SK-N-SH treated with all-trans-retinoic acid at 6 μM for 48 hours (cell line): ENCODE measurements around the gene TIPARP.

Experiments
- ATAC-seq: fragments of 200-7000 bp; cut with Tn5 transposase; 3 replicates; pipeline ENCODE4 v1.9.1; 2020; ENCODE audit warnings: mild to moderate bottlenecking, moderate library complexity
- CREB5 ChIP-seq: fragments of 250-450 bp; sonication (Bioruptor Pico); IDR thresholded peaks from 2 replicates; pipeline ENCODE4 v1.5.1; 2020; ENCODE audit warnings: low read depth, mild to moderate bottlenecking, moderate library complexity
- CSDC2 ChIP-seq: fragments of 250-450 bp; sonication (Bioruptor Pico); IDR thresholded peaks from 2 replicates; pipeline ENCODE4 v1.5.0; 2020; ENCODE audit warnings: mild to moderate bottlenecking, moderate library complexity
- GLIS3 ChIP-seq: fragments of 250-450 bp; sonication (Bioruptor Pico); IDR thresholded peaks from 2 replicates; pipeline ENCODE4 v1.5.0; 2020; ENCODE audit warnings: mild to moderate bottlenecking, moderate library complexity
- PPARA ChIP-seq: fragments of 250-450 bp; sonication (Bioruptor Pico); IDR thresholded peaks from 2 replicates; pipeline ENCODE4 v1.5.0; 2020; ENCODE audit warnings: mild to moderate bottlenecking, borderline replicate concordance
- RARB ChIP-seq: fragments of 250-450 bp; sonication (Bioruptor Pico); IDR thresholded peaks from 2 replicates; pipeline ENCODE4 v1.8.0; 2021; ENCODE audit warnings: mild to moderate bottlenecking, moderate library complexity
- SNAI2 ChIP-seq: fragments of 250-450 bp; sonication (Bioruptor Pico); IDR thresholded peaks from 2 replicates; pipeline ENCODE4 v1.5.0; 2020; ENCODE audit warnings: mild to moderate bottlenecking, moderate library complexity
- TOX ChIP-seq: fragments of 250-450 bp; sonication (Bioruptor Pico); IDR thresholded peaks from 2 replicates; pipeline ENCODE4 v1.8.0; 2021; ENCODE audit warnings: mild to moderate bottlenecking, moderate library complexity, borderline replicate concordance
- TSHZ2 ChIP-seq: fragments of 250-450 bp; sonication (Bioruptor Pico); IDR thresholded peaks from 2 replicates; pipeline ENCODE4 v1.5.0; 2020; ENCODE audit warnings: mild to moderate bottlenecking, moderate library complexity
- ZFP30 ChIP-seq: fragments of 450-650 bp; formaldehyde crosslinking; IDR thresholded peaks from 2 replicates; pipeline ENCODE4 v1.5.0; 2022; ENCODE audit warnings: mild to moderate bottlenecking, moderate library complexity
- ZNF8 ChIP-seq: fragments of 450-650 bp; formaldehyde crosslinking; IDR thresholded peaks from 2 replicates; pipeline ENCODE4 v1.5.0; 2020; ENCODE audit warnings: mild to moderate bottlenecking, moderate library complexity
- TF ChIP-seq, protein P1 (sequence below): fragments of 250-450 bp; sonication (Bioruptor Pico); IDR thresholded peaks from 2 replicates; pipeline ENCODE4 v1.8.0; 2021; ENCODE audit warnings: low read depth, mild to moderate bottlenecking, moderate library complexity, borderline replicate concordance
- TF ChIP-seq, protein P2 (sequence below): fragments of 250-450 bp; sonication (Bioruptor Pico); IDR thresholded peaks from 2 replicates; pipeline ENCODE4 v1.5.1; 2021; ENCODE audit warnings: mild to moderate bottlenecking, moderate library complexity

Gene TIPARP

GRCh38 chr3:156711113-156711512, 36.7 kb downstream of the TIPARP start:
- ATAC-seq: no peak
- TF ChIP-seq ZNF8 (CRISPR knock-in tag) (no peak), CREB5 (CRISPR knock-in tag) (no peak), GLIS3 (CRISPR knock-in tag) (no peak), CSDC2 (no peak), RARB (CRISPR knock-in tag) (no peak), TSHZ2 (CRISPR knock-in tag) (no peak)
- TF ChIP-seq, protein P1, sequence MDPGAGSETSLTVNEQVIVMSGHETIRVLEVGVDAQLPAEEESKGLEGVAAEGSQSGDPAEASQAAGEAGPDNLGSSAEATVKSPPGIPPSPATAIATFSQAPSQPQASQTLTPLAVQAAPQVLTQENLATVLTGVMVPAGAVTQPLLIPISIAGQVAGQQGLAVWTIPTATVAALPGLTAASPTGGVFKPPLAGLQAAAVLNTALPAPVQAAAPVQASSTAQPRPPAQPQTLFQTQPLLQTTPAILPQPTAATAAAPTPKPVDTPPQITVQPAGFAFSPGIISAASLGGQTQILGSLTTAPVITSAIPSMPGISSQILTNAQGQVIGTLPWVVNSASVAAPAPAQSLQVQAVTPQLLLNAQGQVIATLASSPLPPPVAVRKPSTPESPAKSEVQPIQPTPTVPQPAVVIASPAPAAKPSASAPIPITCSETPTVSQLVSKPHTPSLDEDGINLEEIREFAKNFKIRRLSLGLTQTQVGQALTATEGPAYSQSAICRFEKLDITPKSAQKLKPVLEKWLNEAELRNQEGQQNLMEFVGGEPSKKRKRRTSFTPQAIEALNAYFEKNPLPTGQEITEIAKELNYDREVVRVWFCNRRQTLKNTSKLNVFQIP (CRISPR knock-in tag): no peak
- TF ChIP-seq, protein P2, sequence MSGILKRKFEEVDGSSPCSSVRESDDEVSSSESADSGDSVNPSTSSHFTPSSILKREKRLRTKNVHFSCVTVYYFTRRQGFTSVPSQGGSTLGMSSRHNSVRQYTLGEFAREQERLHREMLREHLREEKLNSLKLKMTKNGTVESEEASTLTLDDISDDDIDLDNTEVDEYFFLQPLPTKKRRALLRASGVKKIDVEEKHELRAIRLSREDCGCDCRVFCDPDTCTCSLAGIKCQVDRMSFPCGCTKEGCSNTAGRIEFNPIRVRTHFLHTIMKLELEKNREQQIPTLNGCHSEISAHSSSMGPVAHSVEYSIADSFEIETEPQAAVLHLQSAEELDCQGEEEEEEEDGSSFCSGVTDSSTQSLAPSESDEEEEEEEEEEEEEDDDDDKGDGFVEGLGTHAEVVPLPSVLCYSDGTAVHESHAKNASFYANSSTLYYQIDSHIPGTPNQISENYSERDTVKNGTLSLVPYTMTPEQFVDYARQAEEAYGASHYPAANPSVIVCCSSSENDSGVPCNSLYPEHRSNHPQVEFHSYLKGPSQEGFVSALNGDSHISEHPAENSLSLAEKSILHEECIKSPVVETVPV (CRISPR knock-in tag): no peak
- TF ChIP-seq, all 23 proteins: peak for 0

GRCh38 chr3:156711944-156712343, 37.6 kb downstream of the TIPARP start:
- peak; percentile 50; the same call in 2 of the 3 replicates for ATAC-seq

GRCh38 chr3:156716105-156716862, 41.9 kb downstream of the TIPARP start:
- TF ChIP-seq PPARA (CRISPR knock-in tag): no peak
- no peak for TF ChIP-seq TSHZ2 (CRISPR knock-in tag)
- TF ChIP-seq TOX: no peak
- TF ChIP-seq, protein P1 (CRISPR knock-in tag): no peak
- TF ChIP-seq ZFP30: no peak
- ATAC-seq: no peak

- ATAC-seq: no peak
- TF ChIP-seq SNAI2 (CRISPR knock-in tag): no peak
These were observed 44.4 kb downstream of the TIPARP start for GRCh38 chr3:156718622-156719306.
